K562 (cell line): ENCODE data around the gene ATP2A3. TPM values are rescaled to one million over a fixed set of nuclear protein-coding genes. Genes with fewer than 3 reads are reported as not detected.

ENCODE experiments used
- CREB1 ChIP-seq, 2 experiments: sonication (generic) in 1 of 2; formaldehyde crosslinking in 1 of 2; IDR thresholded peaks; 2 replicates each; pipeline versions ENCODE4 v1.6.1 to v1.8.0; 2012 to 2022; ENCODE audit warnings: inconsistent platforms in 1 of 2, mild to moderate bottlenecking in 1 of 2, missing genetic modification reagents in 1 of 2, moderate library complexity in 1 of 2
- CSDE1 ChIP-seq, 2 experiments: fragments of 450-650 bp; IDR thresholded peaks; 2 replicates each; pipeline ENCODE4 v1.6.1; 2016; ENCODE audit warnings: mild to moderate bottlenecking in 1 of 2
- ETS2 ChIP-seq: IDR thresholded peaks from 2 replicates; pipeline ENCODE4 v1.6.1; 2016; ENCODE audit warnings: borderline replicate concordance, missing genetic modification characterization, mild to moderate bottlenecking, moderate library complexity, missing compliant biosample characterization; ENCODE audit not compliant: poor library complexity, severe bottlenecking
- EWSR1 ChIP-seq: fragments of 450-650 bp; IDR thresholded peaks from 2 replicates; pipeline ENCODE4 v1.6.1; 2018; ENCODE audit warnings: borderline replicate concordance, mild to moderate bottlenecking, low read depth, moderate library complexity; ENCODE audit not compliant: partially characterized antibody
- HDAC6 ChIP-seq: IDR thresholded peaks from 2 replicates; pipeline ENCODE4 v1.6.1; 2012; ENCODE audit warnings: low read depth, mild to moderate bottlenecking, control low read depth, inconsistent platforms, low read length, moderate library complexity
- HNRNPH1 ChIP-seq: fragments of 200-400 bp; formaldehyde crosslinking; optimal IDR thresholded peaks from 2 replicates; pipeline ENCODE3; 2017; ENCODE audit warnings: low read depth, mild to moderate bottlenecking, low read length, moderate library complexity
- NFXL1 ChIP-seq: fragments of 450-650 bp; formaldehyde crosslinking; IDR thresholded peaks from 2 replicates; pipeline ENCODE4 v1.4.0; 2021; ENCODE audit warnings: mild to moderate bottlenecking
- OTX1 ChIP-seq: fragments of 450-650 bp; formaldehyde crosslinking; IDR thresholded peaks from 2 replicates; pipeline ENCODE4 v1.4.0; 2022; ENCODE audit warnings: mild to moderate bottlenecking
- PCBP2 ChIP-seq: fragments of 200-400 bp; formaldehyde crosslinking; IDR thresholded peaks from 2 replicates; pipeline ENCODE4 v1.6.1; 2018; ENCODE audit warnings: low read length, low read depth, mild to moderate bottlenecking, moderate library complexity; ENCODE audit not compliant: poor library complexity, severe bottlenecking
- PHF8 ChIP-seq: fragments of 200-600 bp; sonication (generic); IDR thresholded peaks from 2 replicates; pipeline ENCODE4 v1.6.1; 2012; ENCODE audit warnings: mixed run types, mild to moderate bottlenecking, inconsistent platforms, low read length, moderate library complexity, borderline replicate concordance
- POLR2A ChIP-seq: fragments of 450-650 bp; conservative IDR thresholded peaks from 2 replicates; pipeline ENCODE4 v1.6.1; 2016
- POLR2B ChIP-seq: fragments of 450-650 bp; IDR thresholded peaks from 2 replicates; pipeline ENCODE4 v1.6.1; 2018; ENCODE audit warnings: low read depth; ENCODE audit not compliant: partially characterized antibody
- RAD21 ChIP-seq, 2 experiments: fragments of 250-450 bp in 1 of 2; fragments of 450-650 bp in 1 of 2; sonication (Bioruptor Pico) in 1 of 2; formaldehyde crosslinking in 1 of 2; IDR thresholded peaks in 1 of 2; conservative IDR thresholded peaks in 1 of 2; 2 replicates each; pipeline versions ENCODE4 v1.4.0 to v1.8.0; 2020 to 2022; ENCODE audit warnings: mild to moderate bottlenecking in 2 of 2, moderate library complexity in 1 of 2
- SIN3B ChIP-seq: fragments of 450-650 bp; IDR thresholded peaks from 2 replicates; pipeline ENCODE4 v1.6.1; 2017; ENCODE audit warnings: low read depth, mild to moderate bottlenecking, moderate library complexity
- SNAPC5 ChIP-seq: fragments of 250-450 bp; sonication (Bioruptor Pico); IDR thresholded peaks from 2 replicates; pipeline ENCODE4 v1.8.0; 2021; ENCODE audit warnings: moderate library complexity, mild to moderate bottlenecking, inconsistent platforms
- STAG1 ChIP-seq: sonication (generic); formaldehyde crosslinking; IDR thresholded peaks from 2 replicates; pipeline ENCODE4 v1.5.0; 2020; ENCODE audit warnings: missing genetic modification reagents, borderline replicate concordance
- TAF1 ChIP-seq: IDR thresholded peaks from 2 replicates; pipeline ENCODE4 v1.6.1; 2011; ENCODE audit warnings: mild to moderate bottlenecking, low read length, moderate library complexity; ENCODE audit not compliant: insufficient read depth, control insufficient read depth, severe bottlenecking; ENCODE audit errors: extremely low read depth
- TAF15 ChIP-seq: fragments of 200-400 bp; formaldehyde crosslinking; IDR thresholded peaks from 2 replicates; pipeline ENCODE4 v1.6.1; 2017; ENCODE audit warnings: mild to moderate bottlenecking, low read depth, low read length, moderate library complexity
- TCF3 ChIP-seq: sonication (generic); formaldehyde crosslinking; IDR thresholded peaks from 2 replicates; pipeline ENCODE4 v1.4.0; 2020; ENCODE audit warnings: mild to moderate bottlenecking, missing genetic modification reagents
- ZNF507 ChIP-seq: conservative IDR thresholded peaks from 2 replicates; pipeline ENCODE4 v1.6.1; 2017; ENCODE audit warnings: missing genetic modification characterization, missing compliant biosample characterization
- ZNF699 ChIP-seq: fragments of 250-450 bp; sonication (Bioruptor Pico); IDR thresholded peaks from 2 replicates; pipeline ENCODE4 v1.8.0; 2021; ENCODE audit warnings: mild to moderate bottlenecking, moderate library complexity; ENCODE audit not compliant: insufficient replicate concordance
- polyA plus RNA-seq, 8 experiments: library from polyadenylated mRNA; depleted of rRNA in 4 of 8; stranded (reverse) in 5 of 8; unstranded in 3 of 8; fragments of >200 nt; fragmentation: Nextera tagmentation in 2 of 8; fragmentation: Illumina TruSeq in 1 of 8; extraction: Ambion mirVana in 2 of 8; extraction: Trizol in 1 of 8; gene quantifications; 2 replicates each; pipeline versions ENCODE4 v1.2.1 to v1.2.3, GENCODE V29; 2011 to 2014; ENCODE audit warnings: inconsistent platforms in 1 of 8, missing spikeins in 1 of 8
- total RNA-seq, 7 experiments: library from RNA; depleted of rRNA in 6 of 7; stranded (reverse); fragments of >200 nt in 6 of 7; fragmentation: Illumina TruSeq in 2 of 7; extraction: Trizol in 2 of 7; gene quantifications; 2 replicates each; pipeline versions ENCODE4 v1.2.1 to v1.2.3, GENCODE V29; 2011 to 2021; ENCODE audit warnings: low replicate concordance in 1 of 7
- TF ChIP-seq, protein P1 (sequence below): fragments of 450-650 bp; IDR thresholded peaks from 2 replicates; pipeline ENCODE4 v1.7.0; 2016; ENCODE audit warnings: borderline replicate concordance
- TF ChIP-seq, protein P2 (sequence below): fragments of 450-650 bp; formaldehyde crosslinking; IDR thresholded peaks from 2 replicates; pipeline ENCODE4 v1.4.0; 2022; ENCODE audit warnings: mild to moderate bottlenecking, moderate library complexity

Gene ATP2A3
- total and polyA plus RNA-seq, 9 of the 15 experiments (the other 6 are each of a cell fraction or from before 2014, with no cell fraction given) = 0.65 to 103 (median 31.3) TPM

DNA sequence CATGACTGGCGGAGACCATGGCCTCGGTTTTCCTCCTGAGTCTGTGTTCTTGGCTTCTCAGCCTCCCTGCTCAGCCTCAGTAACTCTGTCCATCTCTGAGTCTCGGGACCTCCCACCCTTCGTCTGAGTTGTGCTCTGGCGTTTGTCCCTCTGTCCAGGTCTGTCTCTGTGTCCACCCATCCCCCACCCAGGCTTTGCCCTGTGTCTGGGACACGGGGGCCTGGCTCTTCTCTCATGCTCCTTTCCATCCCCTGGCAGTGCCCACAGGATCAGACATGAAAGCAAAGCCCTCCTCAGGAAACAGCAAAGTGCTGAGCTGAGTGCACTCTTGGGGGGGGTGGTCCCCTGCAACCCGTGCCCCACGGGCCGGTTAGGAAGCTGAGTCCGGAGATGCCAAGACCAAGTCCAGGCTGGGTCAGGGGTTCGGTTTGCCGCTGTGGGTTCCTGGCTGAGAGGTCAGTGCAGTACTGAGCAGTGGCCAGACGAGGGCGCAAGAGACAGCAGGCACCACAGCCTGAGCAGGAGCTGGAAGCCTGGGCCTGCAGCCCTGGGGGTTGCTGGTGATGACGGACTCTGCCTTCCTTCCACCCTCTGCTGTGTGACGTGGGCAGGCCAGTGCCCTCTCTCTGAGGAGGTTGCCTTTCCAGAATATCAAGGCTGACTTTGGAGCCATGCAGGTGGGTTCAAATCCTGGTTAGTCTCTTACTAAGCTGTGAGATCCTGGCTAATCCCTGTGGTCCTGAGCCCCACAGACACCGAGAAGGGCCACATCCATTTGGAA, 50.5 kb downstream of the ATP2A3 start (continued):
- no peak for TF ChIP-seq HNRNPH1
- TF ChIP-seq CREB1 (IDR thresholded peaks at IDR 0.05) = no peak
- TF ChIP-seq CREB1 (CRISPR knock-in tag; IDR thresholded peaks at IDR 0.05) = peak; percentile 55; the same call in 1 of the 2 replicates
- TF ChIP-seq PCBP2 = no peak
- TF ChIP-seq OTX1 (CRISPR knock-in tag) = 0 out of 2 replicates have a peak, but pooled peaks have one; percentile 46
- TF ChIP-seq RAD21 (CRISPR knock-in tag; conservative IDR thresholded peaks at IDR 0.05 in 1 of 2, IDR thresholded peaks at IDR 0.05 in 1 of 2) = peak; percentile 52 to 79; a peak in 3 of 4 replicates
- TF ChIP-seq EWSR1 = no peak
- TF ChIP-seq PHF8 = no peak
- no peak for TF ChIP-seq POLR2A
- no peak for TF ChIP-seq SIN3B
- TF ChIP-seq, protein P1, sequence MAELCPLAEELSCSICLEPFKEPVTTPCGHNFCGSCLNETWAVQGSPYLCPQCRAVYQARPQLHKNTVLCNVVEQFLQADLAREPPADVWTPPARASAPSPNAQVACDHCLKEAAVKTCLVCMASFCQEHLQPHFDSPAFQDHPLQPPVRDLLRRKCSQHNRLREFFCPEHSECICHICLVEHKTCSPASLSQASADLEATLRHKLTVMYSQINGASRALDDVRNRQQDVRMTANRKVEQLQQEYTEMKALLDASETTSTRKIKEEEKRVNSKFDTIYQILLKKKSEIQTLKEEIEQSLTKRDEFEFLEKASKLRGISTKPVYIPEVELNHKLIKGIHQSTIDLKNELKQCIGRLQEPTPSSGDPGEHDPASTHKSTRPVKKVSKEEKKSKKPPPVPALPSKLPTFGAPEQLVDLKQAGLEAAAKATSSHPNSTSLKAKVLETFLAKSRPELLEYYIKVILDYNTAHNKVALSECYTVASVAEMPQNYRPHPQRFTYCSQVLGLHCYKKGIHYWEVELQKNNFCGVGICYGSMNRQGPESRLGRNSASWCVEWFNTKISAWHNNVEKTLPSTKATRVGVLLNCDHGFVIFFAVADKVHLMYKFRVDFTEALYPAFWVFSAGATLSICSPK = no peak
- TF ChIP-seq NFXL1 (CRISPR knock-in tag) = no peak
- no peak for TF ChIP-seq CSDE1 (IDR thresholded peaks at IDR 0.05)
- TF ChIP-seq TAF15 = no peak
- no peak for TF ChIP-seq ZNF507 (tag)
- peak; percentile 80; the same call in 1 of the 2 replicates for TF ChIP-seq STAG1 (CRISPR knock-in tag)
- no peak for TF ChIP-seq ZNF699 (CRISPR knock-in tag)
- no peak for TF ChIP-seq TAF1
- TF ChIP-seq HDAC6 = no peak
- TF ChIP-seq POLR2B = no peak
- TF ChIP-seq SNAPC5 (CRISPR knock-in tag) = no peak
- TF ChIP-seq, protein P2, sequence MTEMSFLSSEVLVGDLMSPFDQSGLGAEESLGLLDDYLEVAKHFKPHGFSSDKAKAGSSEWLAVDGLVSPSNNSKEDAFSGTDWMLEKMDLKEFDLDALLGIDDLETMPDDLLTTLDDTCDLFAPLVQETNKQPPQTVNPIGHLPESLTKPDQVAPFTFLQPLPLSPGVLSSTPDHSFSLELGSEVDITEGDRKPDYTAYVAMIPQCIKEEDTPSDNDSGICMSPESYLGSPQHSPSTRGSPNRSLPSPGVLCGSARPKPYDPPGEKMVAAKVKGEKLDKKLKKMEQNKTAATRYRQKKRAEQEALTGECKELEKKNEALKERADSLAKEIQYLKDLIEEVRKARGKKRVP (CRISPR knock-in tag) = no peak
- TF ChIP-seq TCF3 = 0 out of 2 replicates have a peak, but pooled peaks have one; percentile 11
- no peak for TF ChIP-seq ETS2 (tag)
